ENCODE measurements around the gene CAMKMT.

- TF ChIP-seq ZNF274 (IDR thresholded peaks at IDR 0.05; ENCODE audit: low read depth, low read length) (no peak), YY1 (IDR thresholded peaks at IDR 0.05; ENCODE audit: insufficient read depth, insufficient read length) (no peak), SUZ12 (IDR thresholded peaks at IDR 0.05; ENCODE audit: extremely low read depth, insufficient read depth, insufficient read length) (no peak)
These were observed 35.0 kb upstream of the CAMKMT start for GRCh38 chr2:44326548-44327264.

All from NT2/D1 (cell line).